Activated CD4-positive, CD25-positive, alpha-beta regulatory T cell treated with anti-CD3 and anti-CD28 coated beads, Interleukin-2, amount 50 U/mL, for 24 hours (primary cell): ENCODE measurements around the gene MTERF2.
A peak's percentile ranks its signal among the peaks of the same experiment; 100 is the strongest.
"Not testable (repeated sequence)": the region's sequence is repeated elsewhere in the genome, so short reads cannot be mapped to it uniquely, and the experiment has no call there.

Experiments
- ATAC-seq, 2 donors: fragments of 150-1000 bp; cut with Tn5 transposase; one replicate each; pipeline ENCODE4 v1.10.0; 2021; ENCODE audit warnings: mild to moderate bottlenecking in 1 of 2, moderate library complexity in 1 of 2

Gene MTERF2

GRCh38 chr12:106986625-106987389, at the start of gene MTERF2:
MTERF2 (minus strand) TSS chr12:106987146; CDS start chr12:106978714, 8,432 bp downstream.
- ATAC-seq: peak; percentile 94 to 95

GRCh38 chr12:107035733-107036132, 48.8 kb upstream of the MTERF2 start:
- ATAC-seq: no peak

GRCh38 chr12:107033758-107034739, 47.1 kb upstream of the MTERF2 start:
- no peak for ATAC-seq

- ATAC-seq: no peak
Measured at GRCh38 chr12:107032266-107032665, 45.3 kb upstream of the MTERF2 start.

GRCh38 chr12:107031061-107031460, 44.1 kb upstream of the MTERF2 start:
- no peak for ATAC-seq

GRCh38 chr12:107029081-107029480, 42.1 kb upstream of the MTERF2 start:
- ATAC-seq: no peak

- ATAC-seq: peak; percentile 83 to 90
Measured at GRCh38 chr12:107027636-107028053, 40.7 kb upstream of the MTERF2 start.

- ATAC-seq: peak in 1 of 2 donors; percentile 14
Measured at GRCh38 chr12:107026806-107027635, 40.1 kb upstream of the MTERF2 start.

GRCh38 chr12:107026356-107026755, 39.4 kb upstream of the MTERF2 start:
- ATAC-seq: not testable (repeated sequence)

GRCh38 chr12:107025671-107026070, 38.7 kb upstream of the MTERF2 start:
- ATAC-seq: no peak

GRCh38 chr12:107019546-107019945, 32.6 kb upstream of the MTERF2 start:
- no peak for ATAC-seq

- ATAC-seq: no peak
Measured at GRCh38 chr12:107017042-107017441, 30.1 kb upstream of the MTERF2 start.

GRCh38 chr12:107014055-107014454, 27.1 kb upstream of the MTERF2 start:
- ATAC-seq: no peak

- no peak for ATAC-seq
Measured at GRCh38 chr12:107012736-107013425, 25.9 kb upstream of the MTERF2 start.

GRCh38 chr12:107011519-107011918, 24.6 kb upstream of the MTERF2 start:
- ATAC-seq: no peak

- no peak for ATAC-seq
Measured at GRCh38 chr12:107007411-107007810, 20.5 kb upstream of the MTERF2 start.

- not testable (repeated sequence) for ATAC-seq
Measured at GRCh38 chr12:107002665-107003064, 15.7 kb upstream of the MTERF2 start.

GRCh38 chr12:106999446-106999845, 12.5 kb upstream of the MTERF2 start:
- ATAC-seq: no peak

- no peak for ATAC-seq
Measured at GRCh38 chr12:106997916-106998315, 11.0 kb upstream of the MTERF2 start.

GRCh38 chr12:106996102-106996501, 9.2 kb upstream of the MTERF2 start:
- not testable (repeated sequence) for ATAC-seq

- ATAC-seq: no peak
Measured at GRCh38 chr12:106994579-106995220, 7.8 kb upstream of the MTERF2 start.
